Liver (tissue), 9 donors: Measurements from ENCODE around the gene FREM1. TPM values are rescaled to one million over a fixed set of nuclear protein-coding genes. Genes with fewer than 3 reads are reported as not detected.

Experiments
- DNase-seq: peaks from one replicate; pipeline ENCODE4 v3.0.0-alpha.2; 2017; ENCODE audit warnings: low spot score
- H3K27ac ChIP-seq, 2 donors: one replicate each; pipeline ENCODE4 v1.7.0; 2013; ENCODE audit warnings: inconsistent platforms in 2 of 2, low read length in 2 of 2, control low read depth in 1 of 2, low read depth in 1 of 2, mild to moderate bottlenecking in 1 of 2
- H3K27me3 ChIP-seq, 4 donors: one replicate each; pipeline versions ENCODE4 v1.6.1 to v1.7.0; 2013; ENCODE audit warnings: low read length in 3 of 4, inconsistent platforms in 1 of 4, mild to moderate bottlenecking in 1 of 4, moderate library complexity in 1 of 4; ENCODE audit not compliant: control insufficient read depth in 4 of 4, insufficient read depth in 4 of 4
- H3K36me3 ChIP-seq, 4 donors: one replicate each; pipeline versions ENCODE4 v1.6.1 to v1.7.0; 2013; ENCODE audit warnings: low read length in 3 of 4, mild to moderate bottlenecking in 3 of 4, low read depth in 1 of 4, moderate library complexity in 1 of 4; ENCODE audit not compliant: control insufficient read depth in 4 of 4, insufficient read depth in 3 of 4
- H3K4me1 ChIP-seq, 4 donors: one replicate each; pipeline versions ENCODE4 v1.6.1 to v1.7.0; 2013; ENCODE audit warnings: low read length in 3 of 4, mild to moderate bottlenecking in 3 of 4, moderate library complexity in 1 of 4; ENCODE audit not compliant: control insufficient read depth in 4 of 4, insufficient read depth in 4 of 4
- H3K4me3 ChIP-seq, 3 donors: one replicate each; pipeline versions ENCODE4 v1.6.1 to v1.7.0; 2013; ENCODE audit warnings: low read length in 3 of 3, control low read depth in 1 of 3, low read depth in 1 of 3, mild to moderate bottlenecking in 1 of 3
- H3K9ac ChIP-seq, 2 donors: one replicate each; pipeline ENCODE4 v1.7.0; 2013; ENCODE audit warnings: low read length in 2 of 2, mild to moderate bottlenecking in 2 of 2, moderate library complexity in 2 of 2, control low read depth in 1 of 2, low read depth in 1 of 2
- H3K9me3 ChIP-seq, 4 donors: one replicate each; pipeline versions ENCODE4 v1.6.1 to v1.7.0; 2013; ENCODE audit warnings: low read length in 3 of 4; ENCODE audit not compliant: control insufficient read depth in 4 of 4
- CTCF ChIP-seq: fragments of 150-350 bp; IDR thresholded peaks from 2 replicates; pipeline ENCODE4 v1.5.1; 2017; ENCODE audit warnings: improper control_type of control experiment, low read depth, low read length; ENCODE audit not compliant: missing input control
- EGR1 ChIP-seq, 2 donors: IDR thresholded peaks; 2 replicates each; pipeline ENCODE4 v1.6.1; 2016 to 2018; ENCODE audit warnings: antibody characterized with exemption in 2 of 2, low read depth in 2 of 2
- FOXA1 ChIP-seq: IDR thresholded peaks from 2 replicates; pipeline ENCODE4 v1.6.1; 2016; ENCODE audit warnings: antibody characterized with exemption
- FOXA2 ChIP-seq: IDR thresholded peaks from 2 replicates; pipeline ENCODE4 v1.6.1; 2016; ENCODE audit warnings: antibody characterized with exemption
- GABPA ChIP-seq, 2 donors: IDR thresholded peaks in 1 of 2; conservative IDR thresholded peaks in 1 of 2; 2 replicates each; pipeline ENCODE4 v1.6.1; 2016; ENCODE audit warnings: antibody characterized with exemption in 2 of 2, mild to moderate bottlenecking in 1 of 2, moderate library complexity in 1 of 2
- HNF4A ChIP-seq, 2 donors: conservative IDR thresholded peaks; 2 replicates each; pipeline ENCODE4 v1.6.1; 2016; ENCODE audit warnings: antibody characterized with exemption in 2 of 2, mild to moderate bottlenecking in 2 of 2
- HNF4G ChIP-seq: IDR thresholded peaks from 2 replicates; pipeline ENCODE4 v1.6.1; 2016; ENCODE audit warnings: antibody characterized with exemption
- JUND ChIP-seq, 2 donors: IDR thresholded peaks; 2 replicates each; pipeline ENCODE4 v1.6.1; 2016; ENCODE audit warnings: antibody characterized with exemption in 2 of 2
- MAX ChIP-seq: IDR thresholded peaks from 2 replicates; pipeline ENCODE4 v1.6.1; 2016; ENCODE audit warnings: antibody characterized with exemption
- NR2F2 ChIP-seq: IDR thresholded peaks from 2 replicates; pipeline ENCODE4 v1.6.1; 2016; ENCODE audit warnings: antibody characterized with exemption
- RAD21 ChIP-seq, 2 donors: IDR thresholded peaks; 2 replicates each; pipeline ENCODE4 v1.6.1; 2016; ENCODE audit warnings: antibody characterized with exemption in 2 of 2, mild to moderate bottlenecking in 2 of 2
- RXRA ChIP-seq, 2 donors: IDR thresholded peaks; 2 replicates each; pipeline ENCODE4 v1.6.1; 2017 to 2018; ENCODE audit warnings: antibody characterized with exemption in 2 of 2, mild to moderate bottlenecking in 1 of 2
- SP1 ChIP-seq: IDR thresholded peaks from 2 replicates; pipeline ENCODE4 v1.6.1; 2018; ENCODE audit warnings: antibody characterized with exemption, mild to moderate bottlenecking
- TAF1 ChIP-seq: conservative IDR thresholded peaks from 2 replicates; pipeline ENCODE4 v1.6.1; 2016; ENCODE audit warnings: antibody characterized with exemption, mild to moderate bottlenecking
- YY1 ChIP-seq: IDR thresholded peaks from 2 replicates; pipeline ENCODE4 v1.6.1; 2016; ENCODE audit warnings: antibody characterized with exemption, mild to moderate bottlenecking
- WGBS: extraction: QIAGEN DNeasy Blood & Tissue Kit; methylation state at CpG from one replicate; pipeline ENCODE4 v1.1.7; 2013; 5-methylcytosine and 5-hydroxymethylcytosine counted together
- polyA plus RNA-seq, 2 donors: library from polyadenylated mRNA; stranded (reverse) in 1 of 2; unstranded in 1 of 2; fragments of 200-250 nt in 1 of 2; fragments of >200 nt in 1 of 2; fragmentation: Nextera tagmentation in 1 of 2; extraction: Ambion mirVana in 1 of 2; gene quantifications; one replicate each; pipeline versions ENCODE4 v1.2.1 to v1.2.3, GENCODE V29; 2013 to 2015
- total RNA-seq, 2 donors: library from RNA; depleted of rRNA; stranded (reverse); fragments of >200 nt; gene quantifications; one replicate each; pipeline ENCODE4 v1.2.3, GENCODE V29; 2014
- TF ChIP-seq, protein P1 (sequence below): IDR thresholded peaks from 2 replicates; pipeline ENCODE4 v1.6.1; 2016; ENCODE audit warnings: antibody characterized with exemption
- TF ChIP-seq, protein P2 (sequence below): IDR thresholded peaks from 2 replicates; pipeline ENCODE4 v1.6.1; 2016; ENCODE audit warnings: antibody characterized with exemption, mild to moderate bottlenecking
- TF ChIP-seq, protein P3 (sequence below): IDR thresholded peaks from 2 replicates; pipeline ENCODE4 v1.6.1; 2016; ENCODE audit warnings: antibody characterized with exemption
- donor health status: healthy.
- donor health status: healthy.
- donor health status: healthy.
- donor health status: healthy.
- donor health status: healthy.

FREM1 gene
- total and polyA plus RNA-seq, 4 donors, result 0.39 to 4.7 (median 1.1) TPM

GRCh38 chr9:14849851-14850250, 60.4 kb downstream of the FREM1 start:
- Histone ChIP-seq H3K4me1 (no peaks in the 10 kb centered on the region), H3K9me3 (no peaks in the 10 kb centered on the region), H3K27ac (no peak overlapping the region), H3K9ac (no peak overlapping the region), H3K4me3 (no peak overlapping the region), H3K27me3 (peaks cover 0 to 9% (median 0%) of the 10 kb centered on the region in 4 donors), H3K36me3 (no peaks in the 10 kb centered on the region)
- DNase-seq, result no peak
- TF ChIP-seq RAD21 (IDR thresholded peaks at IDR 0.05) (no peak), TAF1 (no peak), GABPA (IDR thresholded peaks at IDR 0.05 in 1 of 2, conservative IDR thresholded peaks at IDR 0.05 in 1 of 2) (no peak), FOXA1 (no peak), HNF4A (conservative IDR thresholded peaks at IDR 0.05) (no peak), HNF4G (no peak), YY1 (no peak), RXRA (IDR thresholded peaks at IDR 0.05) (no peak), NR2F2 (no peak), MAX (no peak), FOXA2 (no peak), CTCF (no peak), EGR1 (IDR thresholded peaks at IDR 0.05; ENCODE audit: low read depth in 2 of 2) (no peak), SP1 (no peak), JUND (IDR thresholded peaks at IDR 0.05) (no peak)
- TF ChIP-seq, protein P1, sequence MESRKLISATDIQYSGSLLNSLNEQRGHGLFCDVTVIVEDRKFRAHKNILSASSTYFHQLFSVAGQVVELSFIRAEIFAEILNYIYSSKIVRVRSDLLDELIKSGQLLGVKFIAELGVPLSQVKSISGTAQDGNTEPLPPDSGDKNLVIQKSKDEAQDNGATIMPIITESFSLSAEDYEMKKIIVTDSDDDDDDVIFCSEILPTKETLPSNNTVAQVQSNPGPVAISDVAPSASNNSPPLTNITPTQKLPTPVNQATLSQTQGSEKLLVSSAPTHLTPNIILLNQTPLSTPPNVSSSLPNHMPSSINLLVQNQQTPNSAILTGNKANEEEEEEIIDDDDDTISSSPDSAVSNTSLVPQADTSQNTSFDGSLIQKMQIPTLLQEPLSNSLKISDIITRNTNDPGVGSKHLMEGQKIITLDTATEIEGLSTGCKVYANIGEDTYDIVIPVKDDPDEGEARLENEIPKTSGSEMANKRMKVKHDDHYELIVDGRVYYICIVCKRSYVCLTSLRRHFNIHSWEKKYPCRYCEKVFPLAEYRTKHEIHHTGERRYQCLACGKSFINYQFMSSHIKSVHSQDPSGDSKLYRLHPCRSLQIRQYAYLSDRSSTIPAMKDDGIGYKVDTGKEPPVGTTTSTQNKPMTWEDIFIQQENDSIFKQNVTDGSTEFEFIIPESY, result no peak
- TF ChIP-seq, protein P2, sequence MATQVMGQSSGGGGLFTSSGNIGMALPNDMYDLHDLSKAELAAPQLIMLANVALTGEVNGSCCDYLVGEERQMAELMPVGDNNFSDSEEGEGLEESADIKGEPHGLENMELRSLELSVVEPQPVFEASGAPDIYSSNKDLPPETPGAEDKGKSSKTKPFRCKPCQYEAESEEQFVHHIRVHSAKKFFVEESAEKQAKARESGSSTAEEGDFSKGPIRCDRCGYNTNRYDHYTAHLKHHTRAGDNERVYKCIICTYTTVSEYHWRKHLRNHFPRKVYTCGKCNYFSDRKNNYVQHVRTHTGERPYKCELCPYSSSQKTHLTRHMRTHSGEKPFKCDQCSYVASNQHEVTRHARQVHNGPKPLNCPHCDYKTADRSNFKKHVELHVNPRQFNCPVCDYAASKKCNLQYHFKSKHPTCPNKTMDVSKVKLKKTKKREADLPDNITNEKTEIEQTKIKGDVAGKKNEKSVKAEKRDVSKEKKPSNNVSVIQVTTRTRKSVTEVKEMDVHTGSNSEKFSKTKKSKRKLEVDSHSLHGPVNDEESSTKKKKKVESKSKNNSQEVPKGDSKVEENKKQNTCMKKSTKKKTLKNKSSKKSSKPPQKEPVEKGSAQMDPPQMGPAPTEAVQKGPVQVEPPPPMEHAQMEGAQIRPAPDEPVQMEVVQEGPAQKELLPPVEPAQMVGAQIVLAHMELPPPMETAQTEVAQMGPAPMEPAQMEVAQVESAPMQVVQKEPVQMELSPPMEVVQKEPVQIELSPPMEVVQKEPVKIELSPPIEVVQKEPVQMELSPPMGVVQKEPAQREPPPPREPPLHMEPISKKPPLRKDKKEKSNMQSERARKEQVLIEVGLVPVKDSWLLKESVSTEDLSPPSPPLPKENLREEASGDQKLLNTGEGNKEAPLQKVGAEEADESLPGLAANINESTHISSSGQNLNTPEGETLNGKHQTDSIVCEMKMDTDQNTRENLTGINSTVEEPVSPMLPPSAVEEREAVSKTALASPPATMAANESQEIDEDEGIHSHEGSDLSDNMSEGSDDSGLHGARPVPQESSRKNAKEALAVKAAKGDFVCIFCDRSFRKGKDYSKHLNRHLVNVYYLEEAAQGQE, result no peak
- TF ChIP-seq, protein P3, sequence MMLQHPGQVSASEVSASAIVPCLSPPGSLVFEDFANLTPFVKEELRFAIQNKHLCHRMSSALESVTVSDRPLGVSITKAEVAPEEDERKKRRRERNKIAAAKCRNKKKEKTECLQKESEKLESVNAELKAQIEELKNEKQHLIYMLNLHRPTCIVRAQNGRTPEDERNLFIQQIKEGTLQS, result no peak
- WGBS, result 63% methylated on average over 4 of the region's 4 CpGs
